ENCODE data around the gene NMD3. TPM values are rescaled to one million over a fixed set of nuclear protein-coding genes. Genes with fewer than 3 reads are reported as not detected.

The NMD3 gene
- 54.9 and 56.1 TPM in 2 replicates for total RNA-seq

GRCh38 chr3:161220850-161221753, at the start of gene NMD3:
Gene NMD3, plus strand, starts transcription at chr3:161221311. Its CDS starts 703 bp downstream, at chr3:161222014.

Other genes with a start within 250 kb of the NMD3 start
- gene B3GALNT1, start 116.0 kb upstream of the NMD3 start, total RNA-seq, result 32.4 and 37.6 TPM in 2 replicates
- not detected in 2 replicates for gene SPTSSB, start 150.2 kb downstream of the NMD3 start, total RNA-seq

Data from mammary microvascular endothelial cell (primary cell).